ENCODE results near the gene PRODH2.

PRODH2 gene

DNA sequence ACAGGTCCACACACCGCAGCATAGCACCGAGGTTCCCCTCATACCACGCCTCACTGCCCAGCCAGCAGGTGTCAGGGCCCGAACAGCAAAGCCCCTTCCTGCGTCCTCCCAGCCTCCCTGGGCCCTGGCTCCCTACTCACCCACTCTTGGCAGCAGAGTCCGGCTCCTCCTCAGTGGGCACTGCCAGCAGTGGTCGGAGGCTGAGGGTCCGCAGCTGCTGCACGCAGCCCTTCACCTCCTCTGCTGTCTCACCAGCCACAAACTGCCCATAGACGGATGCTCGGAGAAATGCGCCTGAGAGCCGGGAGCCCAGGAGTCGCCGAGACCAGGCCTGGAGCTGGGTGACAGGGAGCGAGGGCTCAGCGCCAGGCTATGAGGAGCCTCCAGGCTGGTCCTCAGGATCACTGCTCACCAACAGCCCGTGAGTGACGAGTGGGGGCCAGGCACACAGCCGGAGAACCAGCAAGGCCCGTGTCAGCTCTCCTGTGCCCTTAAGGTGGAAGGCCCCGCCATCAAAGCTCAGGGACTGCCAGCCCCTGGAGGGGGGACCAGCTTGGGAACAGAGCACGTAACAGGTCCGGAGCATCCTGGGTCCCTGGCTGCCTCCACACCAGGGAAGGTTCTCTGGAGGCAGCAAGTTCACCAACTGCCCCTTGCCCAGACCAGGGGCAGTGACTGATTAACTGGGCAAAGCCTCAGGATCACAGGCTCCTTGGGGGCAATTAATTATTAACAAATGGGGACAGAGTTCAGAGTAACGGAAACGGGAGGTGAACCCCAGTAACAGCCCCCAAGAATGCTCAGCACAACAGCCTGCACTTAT lies at the start of gene PRODH2:
Gene PRODH2, minus strand, starts transcription at position 626 of the 823 bp plus-strand sequence. Its CDS starts 40 bp downstream, at position 586.
- DNase-seq: no peak

DNA sequence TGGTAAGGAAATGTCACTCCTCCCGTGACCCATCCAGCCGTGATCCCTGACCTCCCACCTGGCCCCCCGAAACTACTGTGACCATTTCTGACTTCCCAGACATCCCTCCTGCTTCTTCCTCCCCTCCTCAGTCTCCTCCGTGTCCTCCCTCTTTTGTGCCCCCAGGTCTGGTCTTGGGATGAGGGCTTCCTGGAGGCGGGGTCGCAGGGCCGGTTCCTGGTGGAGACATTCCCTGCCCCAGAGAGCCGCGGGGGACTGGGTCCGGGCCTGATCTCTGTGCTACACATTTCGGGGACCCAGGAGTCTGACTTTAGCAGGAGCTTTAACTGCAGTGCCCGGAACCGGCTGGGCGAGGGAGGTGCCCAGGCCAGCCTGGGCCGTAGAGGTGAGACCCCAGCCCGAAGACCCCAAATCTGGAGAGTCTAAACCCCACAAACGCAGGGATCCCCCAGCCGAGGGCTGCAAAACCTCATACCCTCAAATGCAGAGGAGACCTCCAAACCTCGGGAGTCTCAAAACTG lies 49.1 kb upstream of the PRODH2 start:
- no peak for DNase-seq

DNA sequence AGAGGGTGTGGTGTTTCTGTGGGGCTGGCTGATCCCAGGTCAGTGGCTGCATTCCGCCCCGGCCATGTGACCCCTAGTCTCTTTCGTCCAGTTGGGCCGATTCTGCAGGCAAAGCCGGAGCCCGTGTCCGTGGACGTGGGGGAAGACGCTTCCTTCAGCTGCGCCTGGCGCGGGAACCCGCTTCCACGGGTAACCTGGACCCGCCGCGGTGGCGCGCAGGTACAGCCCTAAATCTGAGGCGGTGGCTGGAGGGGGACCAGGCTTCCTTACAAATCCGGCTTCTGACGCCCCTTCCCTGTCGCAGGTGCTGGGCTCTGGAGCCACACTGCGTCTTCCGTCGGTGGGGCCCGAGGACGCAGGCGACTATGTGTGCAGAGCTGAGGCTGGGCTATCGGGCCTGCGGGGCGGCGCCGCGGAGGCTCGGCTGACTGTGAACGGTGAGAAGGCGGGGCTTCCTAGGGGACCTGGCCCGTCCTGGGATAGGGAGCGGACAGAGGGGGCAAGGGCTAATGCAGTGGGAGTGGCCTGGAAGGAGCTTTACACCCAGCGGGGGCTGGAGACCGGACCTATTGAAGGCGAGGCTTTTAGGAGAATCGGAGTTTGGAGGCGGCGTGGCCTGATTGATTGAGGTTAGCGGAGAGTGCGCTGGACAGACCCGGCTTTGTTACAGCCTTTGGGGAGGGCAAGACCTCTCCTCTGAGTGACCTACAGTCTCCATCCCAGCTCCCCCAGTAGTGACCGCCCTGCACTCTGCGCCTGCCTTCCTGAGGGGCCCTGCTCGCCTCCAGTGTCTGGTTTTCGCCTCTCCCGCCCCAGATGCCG lies 48.4 kb upstream of the PRODH2 start:
- DNase-seq: no peak

DNA sequence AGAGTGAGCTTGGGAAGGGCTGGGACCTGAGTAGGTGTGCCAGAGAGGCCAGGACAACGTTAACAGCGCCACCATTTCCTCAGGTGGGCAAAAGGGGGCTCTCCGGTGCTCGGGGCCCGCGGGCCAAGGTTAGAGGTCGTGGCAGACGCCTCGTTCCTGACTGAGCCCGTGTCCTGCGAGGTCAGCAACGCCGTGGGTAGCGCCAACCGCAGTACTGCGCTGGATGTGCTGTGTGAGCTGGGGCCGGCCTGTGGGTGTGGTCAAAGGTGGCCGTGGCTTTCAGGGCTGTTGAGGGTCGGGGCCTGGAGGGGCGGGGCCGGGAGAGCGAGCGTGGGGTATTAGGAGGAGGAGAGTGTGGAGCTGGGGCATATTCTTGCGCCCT lies 47.8 kb upstream of the PRODH2 start:
- DNase-seq: no peak

DNA sequence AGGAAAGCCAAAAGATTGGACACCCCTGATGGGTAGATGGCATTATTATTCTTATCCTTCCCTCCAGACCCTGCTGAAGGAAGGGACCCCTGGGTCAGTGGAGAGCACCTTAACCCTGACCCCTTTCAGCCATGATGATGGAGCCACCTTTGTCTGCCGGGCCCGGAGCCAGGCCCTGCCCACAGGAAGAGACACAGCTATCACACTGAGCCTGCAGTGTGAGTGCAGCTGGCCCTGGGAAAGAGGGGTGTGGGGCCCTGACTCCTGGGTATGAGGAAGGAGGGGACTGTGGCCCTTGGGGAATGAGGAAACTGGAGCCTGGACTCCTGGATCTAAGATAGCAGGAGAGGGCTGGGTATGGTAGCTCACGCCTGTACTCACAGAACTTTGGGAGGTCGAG lies 46.8 kb upstream of the PRODH2 start:
- DNase-seq: no peak

GRCh38 chr19:35858311-35858710 lies 45.7 kb upstream of the PRODH2 start:
- no peak for DNase-seq

GRCh38 chr19:35856546-35857149 lies 44.0 kb upstream of the PRODH2 start, which contains the start of gene KIRREL2:
Gene KIRREL2 (plus strand): TSS chr19:35856911. CDS start chr19:35857120, 209 bp downstream.
- no peak for DNase-seq

- no peak for DNase-seq
These were observed 40.6 kb upstream of the PRODH2 start for GRCh38 chr19:35853038-35853756.

- no peak for DNase-seq
These were observed 39.6 kb upstream of the PRODH2 start, which contains the start of gene NPHS1 for GRCh38 chr19:35852029-35852780. Gene NPHS1 (minus strand): TSS chr19:35852504. CDS start chr19:35851837, 667 bp downstream.

DNA sequence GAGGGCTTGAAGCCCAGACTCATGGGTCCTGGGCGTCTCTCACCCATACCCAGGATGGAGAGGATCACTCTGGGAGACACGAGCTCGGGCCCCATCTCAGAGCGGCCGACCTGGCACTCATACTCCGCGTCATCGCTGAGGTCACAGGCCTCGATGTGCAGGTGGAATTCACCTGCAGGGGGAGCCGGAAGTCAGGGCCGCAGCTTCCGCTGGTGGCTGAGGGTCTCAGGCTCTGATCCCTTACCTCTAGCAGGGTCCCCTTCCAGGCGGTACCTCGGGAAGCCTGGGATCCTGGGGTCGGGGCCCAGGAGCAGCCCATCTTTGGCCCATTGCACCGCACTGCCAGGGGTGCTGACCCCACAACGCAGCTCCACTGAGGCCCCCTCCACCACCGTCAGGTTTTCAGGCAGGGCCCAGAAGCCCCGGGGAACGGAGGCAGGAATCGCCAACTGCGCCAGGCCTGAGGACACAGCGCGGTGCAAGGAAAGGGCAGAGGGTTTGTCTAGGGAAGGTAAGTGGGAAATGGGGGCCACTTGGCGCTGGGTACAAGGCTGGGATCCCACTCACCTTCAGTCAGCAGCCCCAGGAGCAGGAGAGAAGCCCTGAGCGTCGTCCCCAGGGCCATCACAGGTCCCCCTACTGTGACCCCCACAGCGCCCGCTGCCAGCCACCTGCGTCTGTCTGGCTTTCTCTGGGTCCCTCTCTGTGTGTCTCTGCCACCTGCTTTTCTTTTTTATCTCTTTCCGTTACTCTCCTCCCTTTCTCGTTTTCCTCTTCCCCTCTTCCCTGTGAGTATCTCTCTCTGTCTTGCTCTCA lies 38.8 kb upstream of the PRODH2 start:
- no peak for DNase-seq

GRCh38 chr19:35848919-35849505 lies 36.4 kb upstream of the PRODH2 start:
- no peak for DNase-seq

DNA sequence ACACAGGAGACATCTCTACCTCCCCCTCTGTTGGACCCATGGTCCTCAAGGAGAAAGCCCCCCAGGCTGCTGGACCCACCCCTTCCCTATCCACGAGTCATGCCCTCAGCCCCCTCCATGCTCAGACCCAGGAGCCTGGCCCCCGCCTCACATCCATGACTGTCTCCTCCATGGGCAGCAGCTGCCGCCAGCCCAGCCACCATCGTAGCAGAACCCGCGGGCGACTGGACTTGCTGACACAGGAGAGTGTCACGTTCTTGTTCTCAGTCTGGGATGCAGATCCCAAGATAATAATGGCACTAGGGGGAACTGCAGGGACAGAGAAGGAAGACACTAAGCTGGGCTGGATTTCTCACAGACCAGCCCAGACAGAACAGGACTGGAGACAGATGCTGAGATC lies 35.8 kb upstream of the PRODH2 start:
- no peak for DNase-seq

GRCh38 chr19:35847911-35848310 lies 35.3 kb upstream of the PRODH2 start:
- no peak for DNase-seq

DNA sequence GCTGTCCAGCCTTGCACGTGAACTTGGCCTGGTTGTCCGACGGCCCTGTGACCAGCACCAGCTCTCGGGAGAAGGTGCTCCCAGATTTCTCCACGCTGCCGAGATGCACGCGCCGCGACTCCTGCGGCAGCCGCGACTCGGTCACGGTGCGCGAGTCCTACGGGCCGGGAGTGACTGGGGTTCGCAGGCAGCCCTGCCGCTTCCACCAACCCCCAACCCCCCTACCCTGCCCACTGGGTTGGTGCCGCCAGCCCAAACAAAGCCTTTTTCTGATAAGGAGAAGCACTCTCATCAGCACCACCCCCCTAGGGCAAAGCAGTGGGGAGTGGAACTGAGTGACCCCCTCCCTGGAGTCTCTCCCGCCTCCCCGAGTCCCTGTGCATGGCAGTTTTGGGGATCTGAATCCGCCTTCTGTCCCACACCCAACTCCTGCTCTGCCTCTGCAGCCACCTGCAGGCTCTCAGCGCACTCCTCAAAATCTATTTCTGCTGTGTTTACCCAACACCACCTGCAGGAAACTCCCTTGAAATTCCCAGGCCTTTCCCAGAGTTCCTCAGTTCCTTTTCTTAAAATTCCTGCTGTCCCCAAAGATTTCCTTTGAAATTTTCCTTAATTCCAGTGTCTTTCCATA lies 33.5 kb upstream of the PRODH2 start:
- DNase-seq: no peak

DNA sequence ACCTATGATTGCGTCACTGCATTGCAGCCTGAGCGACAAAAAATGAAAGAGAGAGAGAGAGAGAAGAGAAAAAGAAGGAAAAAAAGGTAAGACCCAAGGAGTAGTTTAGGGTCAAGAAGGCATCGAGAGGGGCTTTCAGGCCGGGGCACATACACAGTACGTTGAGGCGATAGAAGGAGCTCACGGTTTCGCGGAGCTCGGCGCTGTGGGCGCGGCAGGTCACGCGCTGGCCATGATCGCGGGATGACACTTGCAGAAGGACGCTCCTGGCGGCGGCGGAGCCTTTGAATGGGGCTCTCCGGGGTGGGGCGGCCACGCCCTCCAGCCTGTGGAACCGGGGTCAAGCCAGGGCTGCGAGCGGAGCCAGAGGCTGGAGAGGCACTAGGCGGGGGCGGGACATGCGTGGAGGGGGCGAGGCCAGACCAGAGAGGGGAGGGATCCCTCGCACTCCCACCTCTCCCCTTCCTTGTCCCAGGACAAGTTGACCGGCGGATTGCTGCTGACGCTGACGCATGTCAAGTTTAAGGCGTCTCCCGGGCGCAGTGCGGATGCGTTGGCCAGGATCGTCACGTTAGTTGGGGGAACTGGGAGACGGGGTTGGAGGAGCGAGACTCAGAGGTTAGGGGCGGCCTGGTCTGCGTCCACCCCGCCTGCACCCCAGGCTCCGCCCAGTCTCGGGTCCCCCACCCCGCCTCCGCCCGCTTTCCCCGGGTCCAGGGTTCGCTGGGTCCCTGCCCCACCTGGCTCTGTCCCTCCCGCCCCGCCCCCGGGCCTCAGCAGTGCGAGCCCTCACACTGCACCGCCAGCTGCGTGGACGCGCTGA lies 32.8 kb upstream of the PRODH2 start:
- no peak for DNase-seq

DNA sequence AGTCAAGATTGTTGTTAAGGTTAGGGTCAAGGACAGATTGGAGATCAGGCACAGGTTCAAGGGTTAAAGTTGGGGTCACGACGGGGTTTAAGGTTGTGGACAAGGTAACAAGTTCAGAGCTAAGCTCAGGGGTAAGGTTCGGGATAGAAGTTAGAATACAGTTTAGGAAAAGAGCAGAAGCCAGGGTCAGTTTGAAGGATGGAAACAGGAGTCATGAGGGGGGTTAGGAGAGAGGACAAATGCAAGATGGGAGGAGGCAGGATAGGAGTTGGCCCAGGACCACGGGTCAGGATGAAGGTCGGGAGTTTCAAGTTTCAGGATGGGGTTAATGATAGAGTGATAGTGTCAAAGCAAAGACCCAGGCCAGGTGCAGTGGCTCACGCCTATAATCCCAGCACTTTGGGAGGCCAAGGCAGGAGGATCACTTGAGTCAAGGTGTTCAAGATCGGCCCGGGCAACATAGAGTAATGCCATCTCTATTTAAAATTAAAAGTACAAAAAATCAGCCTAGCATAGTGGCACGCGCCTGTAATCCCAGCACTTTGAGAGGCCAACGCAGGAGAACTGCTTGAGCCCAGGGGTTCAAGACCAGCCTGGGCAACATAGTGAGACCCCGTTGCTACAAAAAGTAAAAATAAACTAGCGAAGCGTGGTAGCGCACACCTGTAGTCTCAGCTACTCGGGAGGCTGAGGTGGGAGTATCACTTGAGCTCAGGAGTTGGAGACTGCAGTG lies 32.0 kb upstream of the PRODH2 start:
- no peak for DNase-seq

DNA sequence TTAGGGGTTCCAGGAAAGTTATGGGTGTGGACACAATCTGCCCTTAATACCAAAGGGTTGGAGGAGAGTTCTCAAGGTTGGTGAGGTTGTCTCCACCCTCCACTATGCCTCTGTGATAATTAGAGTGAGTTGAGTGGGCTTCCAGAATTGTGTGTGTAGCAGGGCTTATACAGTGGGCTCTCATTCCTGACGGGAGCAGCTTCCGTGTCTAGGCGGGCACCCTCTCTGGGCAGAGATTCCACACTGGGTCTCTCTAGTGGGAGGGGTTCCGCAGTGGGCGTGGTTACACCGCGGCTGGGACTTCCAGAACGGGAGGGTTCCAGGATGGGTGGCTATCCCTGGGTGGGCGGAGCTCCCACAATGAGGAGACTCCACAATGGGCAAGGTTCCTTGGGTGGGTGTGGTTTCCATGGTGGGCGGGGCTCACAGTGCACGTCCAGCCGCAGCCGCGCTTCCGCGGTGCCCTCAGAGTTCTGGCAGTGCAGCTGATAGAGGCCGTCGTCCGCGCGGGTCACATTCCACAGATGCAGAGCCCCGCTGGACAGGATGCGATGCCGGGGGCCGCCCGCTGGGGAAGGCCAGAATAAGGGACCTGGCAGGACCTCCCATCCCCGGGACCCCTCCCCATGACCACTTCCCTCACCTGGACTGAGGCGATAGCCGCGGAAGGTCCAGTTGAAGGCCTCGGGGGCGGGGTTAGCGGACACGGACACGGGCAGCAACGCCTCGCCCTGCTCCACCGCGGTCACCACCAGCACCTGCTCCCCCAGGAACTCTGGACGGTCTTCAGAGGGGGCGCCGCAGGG lies 31.2 kb upstream of the PRODH2 start:
- no peak for DNase-seq

Data from DMS 273 treated with DMSO at 0.1 percent for 48 hours (cell line).